Fibroblast of mammary gland (primary cell): ENCODE data around the gene CKMT2.

Experiments used
- DNase-seq: peaks from one replicate; pipeline ENCODE4 v3.0.0-alpha.2; 2010; ENCODE audit warnings: low read depth
- H3K4me3 ChIP-seq: 2 replicates; pipeline ENCODE4 v1.5.1; 2011; ENCODE audit warnings: low read depth, mild to moderate bottlenecking, low read length, moderate library complexity; ENCODE audit not compliant: control insufficient read depth
- TF ChIP-seq, protein P1 (sequence below): conservative IDR thresholded peaks from 2 replicates; pipeline ENCODE4 v1.5.1; 2011; ENCODE audit warnings: low read depth, low read length, inconsistent platforms; ENCODE audit not compliant: control insufficient read depth, insufficient read depth

Gene CKMT2

DNA sequence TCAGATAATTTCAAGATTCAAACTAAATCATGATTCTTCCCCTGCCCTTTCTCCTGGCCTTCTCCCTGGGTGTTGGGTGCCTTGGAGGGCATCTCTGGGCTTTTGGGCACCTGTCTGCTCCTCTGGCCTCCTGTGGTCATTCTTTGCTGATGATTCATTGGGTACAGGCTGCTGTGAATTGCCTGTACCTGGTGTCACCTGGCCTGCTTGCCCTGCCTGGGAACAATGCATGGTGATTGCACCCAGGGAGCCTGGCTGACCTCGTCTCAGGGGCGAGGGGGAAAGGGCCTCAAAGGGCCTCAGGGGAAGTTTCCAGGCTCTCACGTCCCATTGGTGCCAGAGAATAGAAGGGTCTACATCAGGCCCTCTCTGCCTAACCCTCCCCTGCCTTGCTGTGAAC, 20.1 kb upstream of the CKMT2 start:
- no peak for DNase-seq
- TF ChIP-seq, protein P1, sequence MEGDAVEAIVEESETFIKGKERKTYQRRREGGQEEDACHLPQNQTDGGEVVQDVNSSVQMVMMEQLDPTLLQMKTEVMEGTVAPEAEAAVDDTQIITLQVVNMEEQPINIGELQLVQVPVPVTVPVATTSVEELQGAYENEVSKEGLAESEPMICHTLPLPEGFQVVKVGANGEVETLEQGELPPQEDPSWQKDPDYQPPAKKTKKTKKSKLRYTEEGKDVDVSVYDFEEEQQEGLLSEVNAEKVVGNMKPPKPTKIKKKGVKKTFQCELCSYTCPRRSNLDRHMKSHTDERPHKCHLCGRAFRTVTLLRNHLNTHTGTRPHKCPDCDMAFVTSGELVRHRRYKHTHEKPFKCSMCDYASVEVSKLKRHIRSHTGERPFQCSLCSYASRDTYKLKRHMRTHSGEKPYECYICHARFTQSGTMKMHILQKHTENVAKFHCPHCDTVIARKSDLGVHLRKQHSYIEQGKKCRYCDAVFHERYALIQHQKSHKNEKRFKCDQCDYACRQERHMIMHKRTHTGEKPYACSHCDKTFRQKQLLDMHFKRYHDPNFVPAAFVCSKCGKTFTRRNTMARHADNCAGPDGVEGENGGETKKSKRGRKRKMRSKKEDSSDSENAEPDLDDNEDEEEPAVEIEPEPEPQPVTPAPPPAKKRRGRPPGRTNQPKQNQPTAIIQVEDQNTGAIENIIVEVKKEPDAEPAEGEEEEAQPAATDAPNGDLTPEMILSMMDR = no peak
- H3K4me3 ChIP-seq = no peak overlapping the region

DNA sequence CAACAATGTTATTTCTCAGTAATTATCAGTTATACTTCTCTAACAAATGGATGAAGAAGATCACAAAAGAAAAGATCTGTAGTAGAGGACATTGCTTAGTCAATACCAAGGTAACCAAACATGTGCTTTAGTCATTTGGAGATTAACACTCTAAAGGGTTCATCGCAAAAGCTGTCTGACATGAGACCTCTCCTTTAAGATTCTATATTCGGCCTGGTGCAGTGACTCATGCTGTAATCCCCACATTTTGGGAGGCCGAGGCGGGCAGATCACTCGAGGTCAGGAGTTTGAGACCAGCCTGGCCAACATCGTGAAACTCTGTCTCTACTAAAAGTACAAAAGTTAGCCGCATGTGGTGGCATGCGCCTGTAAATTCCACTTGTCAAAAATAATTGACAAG, 18.3 kb upstream of the CKMT2 start:
- no peak overlapping the region for H3K4me3 ChIP-seq
- TF ChIP-seq, protein P1 = no peak
- DNase-seq = no peak

DNA sequence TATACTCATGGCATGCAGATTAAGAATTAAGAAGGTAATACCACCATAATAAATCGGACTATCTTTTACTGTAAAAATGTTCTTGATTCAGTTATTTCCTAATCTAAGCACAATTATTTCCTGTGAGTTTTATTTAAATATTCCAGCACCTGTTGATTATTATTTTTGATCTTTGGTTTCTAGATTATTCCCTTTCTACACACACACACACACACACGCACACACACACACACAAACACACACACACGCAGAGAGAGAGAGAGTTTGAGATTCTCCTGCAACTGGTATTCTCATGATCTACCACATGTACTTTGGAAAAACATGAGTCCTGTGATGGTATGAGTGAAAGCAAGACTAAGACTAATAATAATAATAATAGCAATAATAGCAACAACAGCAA, 17.0 kb upstream of the CKMT2 start:
- TF ChIP-seq, protein P1 = no peak
- no peak overlapping the region for H3K4me3 ChIP-seq
- DNase-seq = no peak

DNA sequence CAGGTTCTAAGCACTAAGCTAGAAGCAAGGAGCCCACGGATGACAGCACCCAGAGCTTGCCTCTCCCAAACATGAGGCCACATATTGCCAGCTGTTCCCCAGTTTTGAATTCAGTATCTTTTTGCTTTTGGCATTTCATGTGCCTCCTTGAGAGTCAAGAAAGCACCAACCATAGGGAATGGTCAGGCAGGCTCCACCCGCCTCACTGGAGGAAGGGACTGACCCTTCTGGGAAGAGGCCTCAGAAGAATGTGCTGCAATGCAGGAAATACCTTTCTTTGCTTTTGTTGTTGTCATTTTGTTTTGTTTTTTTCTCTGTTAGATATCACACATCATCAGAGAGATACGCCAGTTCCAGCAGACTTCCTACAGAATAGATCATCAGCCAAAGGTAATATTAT, 13.7 kb upstream of the CKMT2 start:
- TF ChIP-seq, protein P1 = no peak
- DNase-seq = no peak
- H3K4me3 ChIP-seq = no peak overlapping the region

DNA sequence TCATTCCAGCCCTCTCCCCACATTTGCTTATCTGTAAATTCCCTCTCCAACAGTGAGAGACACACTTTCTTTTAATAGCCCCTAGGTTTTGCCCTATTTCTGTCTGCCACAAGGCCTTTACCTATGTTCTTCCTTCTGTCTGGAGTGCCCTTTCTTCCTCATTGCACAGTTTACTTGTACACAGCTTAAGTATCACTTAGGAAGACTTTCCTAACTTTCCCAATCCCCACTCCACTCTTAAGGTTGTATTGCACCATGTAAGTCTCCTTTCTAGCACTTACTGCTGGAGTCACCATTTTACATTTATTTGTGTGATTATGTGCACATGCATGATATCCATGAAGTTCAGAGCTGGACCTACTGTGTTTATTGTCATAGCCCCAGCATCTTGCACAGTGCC, 10.8 kb upstream of the CKMT2 start:
- H3K4me3 ChIP-seq = no peak overlapping the region
- DNase-seq = no peak
- TF ChIP-seq, protein P1 = no peak

DNA sequence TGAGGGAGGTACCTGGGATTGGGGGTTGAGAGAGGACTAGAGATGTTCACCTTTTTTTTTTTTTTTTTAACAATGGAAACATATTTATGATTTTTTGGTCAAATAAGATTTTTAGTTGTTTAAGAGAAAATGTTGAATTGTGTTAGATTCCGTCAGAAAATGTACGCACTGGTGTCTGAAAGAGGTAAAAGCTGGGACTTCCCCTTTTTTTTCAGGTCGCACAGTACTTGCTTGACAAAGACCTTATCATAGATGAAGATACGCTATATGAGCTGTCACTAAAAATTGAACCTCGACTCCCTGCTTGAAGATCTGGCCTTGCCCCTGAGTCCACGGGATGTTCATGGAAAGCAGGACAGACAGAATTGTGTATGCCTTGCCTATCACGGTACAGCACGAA, 7.7 kb upstream of the CKMT2 start:
- no peak overlapping the region for H3K4me3 ChIP-seq
- DNase-seq = no peak
- TF ChIP-seq, protein P1 = no peak

DNA sequence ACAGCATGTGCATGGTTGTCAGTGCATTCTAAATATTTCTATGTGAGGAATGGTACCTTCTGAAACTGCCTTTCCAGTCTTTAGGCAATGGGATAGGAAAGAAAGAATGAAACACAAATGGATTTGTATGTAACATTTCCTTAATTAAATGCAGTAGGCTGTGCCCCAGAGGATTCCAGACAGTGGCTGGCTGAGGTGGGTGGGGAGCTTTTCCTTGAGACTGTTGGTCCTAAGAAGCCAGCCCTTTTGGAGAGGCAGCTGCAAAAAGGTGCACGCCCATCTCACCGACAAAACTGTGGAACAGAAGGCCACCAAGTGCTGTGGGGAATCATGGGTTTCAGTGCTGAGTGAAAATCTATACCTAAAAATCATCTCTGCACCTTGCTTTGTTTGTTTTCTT, 6.8 kb upstream of the CKMT2 start:
- no peak for DNase-seq
- TF ChIP-seq, protein P1 = no peak
- no peak overlapping the region for H3K4me3 ChIP-seq
